ENCODE results near the gene SPAG16.

DNA sequence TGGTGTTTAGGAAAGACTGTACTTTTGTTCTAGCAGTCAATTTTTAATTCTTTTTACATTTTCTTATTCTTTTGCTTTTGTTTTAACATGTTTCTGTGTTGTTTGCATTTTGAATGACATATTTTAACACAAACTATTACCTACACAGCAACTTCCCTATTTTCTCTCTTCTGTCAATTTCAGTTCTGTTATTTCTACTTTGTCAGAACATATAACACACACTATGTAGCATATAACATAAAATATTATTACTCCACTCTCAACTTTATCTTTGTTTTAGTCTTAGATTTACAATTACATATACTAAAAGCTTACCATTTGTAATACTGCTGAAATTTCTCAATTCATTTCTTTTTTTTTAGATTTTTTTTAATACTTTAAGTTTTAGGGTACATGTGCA, 753.9 kb downstream of the SPAG16 start:
- TF ChIP-seq POLR2A (IDR thresholded peaks at IDR 0.05) (no peak), CTCF (IDR thresholded peaks at IDR 0.05) (no peak), EP300 (IDR thresholded peaks at IDR 0.05) (no peak)

Measured in tibial nerve (tissue), 4 donors.